GM10248 (cell line): Measurements from ENCODE around the gene NGFR.
"Not testable (repeated sequence)": the region's sequence is repeated elsewhere in the genome, so short reads cannot be mapped to it uniquely, and the experiment has no call there.

Experiments
- CTCF ChIA-PET: fragments of 300-600 bp; sonication (Branson Sonifier 250); formaldehyde crosslinking; extraction: SDS; loops from one replicate; lab custom pipeline; 2021; ENCODE audit warnings: antibody characterized with exemption; lab: Yijun Ruan, JAX
- POLR2A ChIA-PET: fragments of 350-650 bp; sonication (Branson Sonifier 250); formaldehyde crosslinking; extraction: SDS; loops from one replicate; lab custom pipeline; 2020; ENCODE audit warnings: antibody characterized with exemption; lab: Yijun Ruan, JAX
- DNase-seq: peaks from one replicate; pipeline ENCODE4 v3.0.0; 2012; ENCODE audit errors: extremely low spot score
- TF ChIP-seq, protein P1 (sequence below): IDR thresholded peaks from 2 replicates; pipeline ENCODE4 v1.5.1; 2012; ENCODE audit warnings: mild to moderate bottlenecking, low read depth; ENCODE audit errors: extremely low read depth, missing control alignments, control extremely low read depth

Gene NGFR

DNA sequence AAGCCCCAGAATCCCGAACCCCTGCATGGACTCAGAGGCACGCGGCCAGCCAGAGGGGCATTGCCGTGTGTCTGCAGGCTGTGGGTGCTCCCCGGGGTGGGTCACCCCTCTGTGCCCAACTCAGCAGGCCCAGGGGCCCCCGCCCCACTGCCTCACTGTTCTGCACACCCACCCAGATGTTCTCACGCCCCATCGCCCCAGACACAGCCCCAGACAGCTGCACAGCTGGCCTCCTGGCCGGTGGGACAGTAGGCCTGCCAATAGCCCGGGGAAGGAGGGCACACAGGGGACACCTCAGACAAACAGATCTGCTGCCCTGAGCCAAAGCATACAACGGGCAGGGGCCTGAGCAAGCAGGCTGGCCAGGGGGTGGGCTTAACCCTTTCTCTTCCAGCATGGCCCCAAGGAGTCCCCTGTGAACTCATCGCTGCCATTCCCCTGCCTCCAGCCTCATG is 53.0 kb downstream of the NGFR start:
- TF ChIP-seq, protein P1, sequence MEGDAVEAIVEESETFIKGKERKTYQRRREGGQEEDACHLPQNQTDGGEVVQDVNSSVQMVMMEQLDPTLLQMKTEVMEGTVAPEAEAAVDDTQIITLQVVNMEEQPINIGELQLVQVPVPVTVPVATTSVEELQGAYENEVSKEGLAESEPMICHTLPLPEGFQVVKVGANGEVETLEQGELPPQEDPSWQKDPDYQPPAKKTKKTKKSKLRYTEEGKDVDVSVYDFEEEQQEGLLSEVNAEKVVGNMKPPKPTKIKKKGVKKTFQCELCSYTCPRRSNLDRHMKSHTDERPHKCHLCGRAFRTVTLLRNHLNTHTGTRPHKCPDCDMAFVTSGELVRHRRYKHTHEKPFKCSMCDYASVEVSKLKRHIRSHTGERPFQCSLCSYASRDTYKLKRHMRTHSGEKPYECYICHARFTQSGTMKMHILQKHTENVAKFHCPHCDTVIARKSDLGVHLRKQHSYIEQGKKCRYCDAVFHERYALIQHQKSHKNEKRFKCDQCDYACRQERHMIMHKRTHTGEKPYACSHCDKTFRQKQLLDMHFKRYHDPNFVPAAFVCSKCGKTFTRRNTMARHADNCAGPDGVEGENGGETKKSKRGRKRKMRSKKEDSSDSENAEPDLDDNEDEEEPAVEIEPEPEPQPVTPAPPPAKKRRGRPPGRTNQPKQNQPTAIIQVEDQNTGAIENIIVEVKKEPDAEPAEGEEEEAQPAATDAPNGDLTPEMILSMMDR = no peak

DNA sequence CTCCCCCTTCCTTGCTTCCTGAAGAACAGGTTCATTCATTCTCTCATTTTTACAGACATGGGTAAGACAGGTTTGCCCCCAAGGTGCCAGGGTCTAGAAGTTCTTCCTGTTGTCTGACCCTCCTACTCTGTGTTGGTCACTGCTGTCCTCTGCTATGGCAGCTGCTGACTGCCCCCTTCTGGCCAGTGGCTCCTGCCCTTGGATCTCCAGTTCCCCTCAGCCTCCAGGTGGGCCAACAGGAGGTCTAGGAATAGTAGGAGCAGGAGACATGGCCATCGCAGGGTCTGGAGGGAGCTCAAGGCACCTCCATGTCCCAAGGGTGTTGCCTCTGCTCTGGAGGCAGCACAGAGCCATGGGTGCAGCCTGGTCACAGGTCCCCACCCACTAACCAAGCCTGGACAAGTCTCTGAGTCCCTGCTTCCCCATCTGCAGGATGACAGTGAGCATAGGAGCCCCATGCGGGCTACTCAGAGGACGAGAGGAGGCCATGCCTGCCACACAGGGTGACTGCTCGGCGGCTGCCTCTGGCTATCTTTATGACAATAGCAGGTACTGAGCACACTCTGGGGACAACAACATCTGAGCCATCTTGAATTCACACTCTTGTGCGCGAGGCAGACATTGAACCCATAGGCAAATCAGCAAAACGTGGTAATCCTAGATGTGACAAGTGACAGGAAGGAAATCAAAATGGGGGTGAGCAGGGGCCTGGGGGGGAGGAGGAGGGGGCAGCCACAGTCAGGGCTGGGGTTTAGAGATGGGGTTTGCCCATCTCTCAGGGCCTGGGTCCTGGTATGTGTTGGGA is 53.6 kb downstream of the NGFR start:
- ChIA-PET POLR2A (no interaction called here), CTCF (no interaction called here)
- peak; percentile 64 for DNase-seq
- TF ChIP-seq, protein P1 = peak; percentile 76

More for the DNA sequence above, 53.0 kb downstream of the NGFR start:
- ChIA-PET CTCF (interaction anchor here (5.5 kb wide), 1 partner anchor 8 kb away, joined by 40 read pairs; no protein-coding TSS in a partner anchor), POLR2A (no interaction called here)
- no peak for DNase-seq

DNA sequence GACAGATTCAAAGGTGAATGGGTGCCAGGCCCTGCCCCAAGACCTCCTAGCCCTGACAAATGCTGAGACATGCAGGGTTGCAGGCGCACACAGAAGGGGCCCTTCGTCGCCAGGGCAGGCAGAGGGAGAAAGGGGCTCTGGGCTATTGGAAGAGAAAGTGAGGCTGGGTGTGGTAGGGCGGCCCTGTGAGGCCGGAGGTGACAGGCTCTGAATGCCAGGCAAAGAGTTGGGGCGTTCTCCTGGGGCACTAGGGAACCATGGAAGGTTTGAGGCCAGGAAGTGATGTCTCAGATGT is 54.2 kb downstream of the NGFR start:
- ChIA-PET POLR2A (no interaction called here), CTCF (interaction anchor here (1.0 to 1.8 kb wide), 3 partner anchors 12 to 141 kb away, joined by 3 to 6 read pairs (median 4); no protein-coding TSS in a partner anchor)
- TF ChIP-seq, protein P1 = no peak
- peak; percentile 15 for DNase-seq

- peak; percentile 23 for DNase-seq
- CTCF ChIA-PET = interaction anchor here (1.0 to 3.6 kb wide), 4 partner anchors 12 to 142 kb away, joined by 3 to 14 read pairs (median 5); partner anchors contain the start of gene NGFR
- TF ChIP-seq, protein P1 = no peak
- POLR2A ChIA-PET = no interaction called here
Observed at GRCh38 chr17:49549691-49550678, 54.9 kb downstream of the NGFR start.

- DNase-seq, POLR2A ChIA-PET: not testable (repeated sequence)
- CTCF ChIA-PET = interaction anchor here (1.8 to 3.6 kb wide), 2 partner anchors 11 to 54 kb away, joined by 6 to 14 read pairs; partner anchors contain the start of gene NGFR
Observed at GRCh38 chr17:49550764-49551163, 55.7 kb downstream of the NGFR start.

GRCh38 chr17:49551221-49552069 is 56.4 kb downstream of the NGFR start:
- TF ChIP-seq, protein P1 = no peak
- CTCF ChIA-PET = interaction anchor here (1.6 to 3.6 kb wide), 3 partner anchors 10 to 116 kb away, joined by 4 to 14 read pairs (median 6); partner anchors contain the start of gene NGFR
- POLR2A ChIA-PET = no interaction called here

More at GRCh38 chr17:49551221-49552069, 56.4 kb downstream of the NGFR start:
- DNase-seq = peak; percentile 14
